K562 (cell line): ENCODE results near the gene TMEM89. TPM values are rescaled to one million over a fixed set of nuclear protein-coding genes. Genes with fewer than 3 reads are reported as not detected.
A peak's percentile ranks its signal among the peaks of the same experiment; 100 is the strongest.

Experiments
- E2F3 ChIP-seq: fragments of 250-450 bp; sonication (Bioruptor Pico); IDR thresholded peaks from 2 replicates; pipeline ENCODE4 v1.4.0; 2020; ENCODE audit warnings: mild to moderate bottlenecking
- EZH2 ChIP-seq: IDR thresholded peaks from 2 replicates; pipeline ENCODE4 v1.6.1; 2012; ENCODE audit warnings: low read depth, mild to moderate bottlenecking, inconsistent platforms, low read length, borderline replicate concordance
- HEY1 ChIP-seq: fragments of 250-450 bp; sonication (Bioruptor Pico); IDR thresholded peaks from 2 replicates; pipeline ENCODE4 v1.5.0; 2020; ENCODE audit warnings: mild to moderate bottlenecking, moderate library complexity, borderline replicate concordance
- MCM7 ChIP-seq, 2 experiments: fragments of 450-650 bp; IDR thresholded peaks; 2 replicates each; pipeline ENCODE4 v1.6.1; 2016 to 2018
- MYNN ChIP-seq, 2 experiments: sonication (generic); formaldehyde crosslinking in 1 of 2; IDR thresholded peaks; 2 replicates each; pipeline versions ENCODE4 v1.5.0 to v1.6.1; 2016 to 2020; ENCODE audit warnings: antibody characterized with exemption in 1 of 2, missing genetic modification reagents in 1 of 2
- POLR2AphosphoS2 ChIP-seq: IDR thresholded peaks from 2 replicates; pipeline ENCODE4 v1.6.1; 2012; ENCODE audit warnings: low read length, improper control_type of control experiment
- RERE ChIP-seq: sonication (generic); formaldehyde crosslinking; IDR thresholded peaks from 2 replicates; pipeline ENCODE4 v1.8.0; 2023; ENCODE audit warnings: missing genetic modification reagents, mild to moderate bottlenecking, borderline replicate concordance
- TCF3 ChIP-seq: sonication (generic); formaldehyde crosslinking; IDR thresholded peaks from 2 replicates; pipeline ENCODE4 v1.4.0; 2020; ENCODE audit warnings: mild to moderate bottlenecking, missing genetic modification reagents
- ZNF174 ChIP-seq: fragments of 250-450 bp; sonication (Bioruptor Pico); IDR thresholded peaks from 2 replicates; pipeline ENCODE4 v1.4.0; 2020; ENCODE audit warnings: mild to moderate bottlenecking
- ZNF197 ChIP-seq: fragments of 200-800 bp; sonication (Bioruptor generic); IDR thresholded peaks from 2 replicates; pipeline ENCODE4 v1.6.1; 2016; ENCODE audit warnings: low read depth, missing genetic modification characterization, missing compliant biosample characterization
- ZNF274 ChIP-seq: IDR thresholded peaks from 2 replicates; pipeline ENCODE4 v1.6.1; 2011; ENCODE audit warnings: low read depth, mild to moderate bottlenecking, low read length, moderate library complexity, borderline replicate concordance
- polyA plus RNA-seq, 8 experiments: library from polyadenylated mRNA; depleted of rRNA in 4 of 8; stranded (reverse) in 5 of 8; unstranded in 3 of 8; fragments of >200 nt; fragmentation: Nextera tagmentation in 2 of 8; fragmentation: Illumina TruSeq in 1 of 8; extraction: Ambion mirVana in 2 of 8; extraction: Trizol in 1 of 8; gene quantifications; 2 replicates each; pipeline versions ENCODE4 v1.2.1 to v1.2.3, GENCODE V29; 2011 to 2014; ENCODE audit warnings: inconsistent platforms in 1 of 8, missing spikeins in 1 of 8
- total RNA-seq, 7 experiments: library from RNA; depleted of rRNA in 6 of 7; stranded (reverse); fragments of >200 nt in 6 of 7; fragmentation: Illumina TruSeq in 2 of 7; extraction: Trizol in 2 of 7; gene quantifications; 2 replicates each; pipeline versions ENCODE4 v1.2.1 to v1.2.3, GENCODE V29; 2011 to 2021; ENCODE audit warnings: low replicate concordance in 1 of 7
- TF ChIP-seq, protein P1 (sequence below): fragments of 450-650 bp; IDR thresholded peaks from 2 replicates; pipeline ENCODE4 v1.6.1; 2016; ENCODE audit warnings: mild to moderate bottlenecking, moderate library complexity

TMEM89 gene
- total and polyA plus RNA-seq, 9 of the 15 experiments (the other 6 are each of a cell fraction or from before 2014, with no cell fraction given) = not detected

DNA sequence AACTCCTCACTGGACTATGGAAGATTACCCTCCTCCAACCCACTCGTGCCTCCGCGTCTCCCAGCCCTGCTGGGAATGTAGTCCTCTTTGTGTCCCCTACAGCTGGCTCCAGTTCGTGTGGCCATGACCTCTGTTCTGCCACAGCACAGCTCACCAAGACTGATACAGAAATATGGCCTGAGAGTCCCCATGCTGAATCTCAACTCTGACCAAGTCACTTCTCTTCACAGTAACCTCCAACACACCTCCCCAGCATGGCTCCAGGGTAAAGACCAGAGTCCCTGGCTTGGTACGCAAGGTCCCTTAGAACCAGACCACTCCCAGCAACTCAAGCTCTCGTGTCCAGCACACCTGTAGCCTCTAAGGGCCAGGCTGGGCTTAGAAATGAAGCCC is 24.2 kb downstream of the TMEM89 start (continued):
- TF ChIP-seq, protein P1, sequence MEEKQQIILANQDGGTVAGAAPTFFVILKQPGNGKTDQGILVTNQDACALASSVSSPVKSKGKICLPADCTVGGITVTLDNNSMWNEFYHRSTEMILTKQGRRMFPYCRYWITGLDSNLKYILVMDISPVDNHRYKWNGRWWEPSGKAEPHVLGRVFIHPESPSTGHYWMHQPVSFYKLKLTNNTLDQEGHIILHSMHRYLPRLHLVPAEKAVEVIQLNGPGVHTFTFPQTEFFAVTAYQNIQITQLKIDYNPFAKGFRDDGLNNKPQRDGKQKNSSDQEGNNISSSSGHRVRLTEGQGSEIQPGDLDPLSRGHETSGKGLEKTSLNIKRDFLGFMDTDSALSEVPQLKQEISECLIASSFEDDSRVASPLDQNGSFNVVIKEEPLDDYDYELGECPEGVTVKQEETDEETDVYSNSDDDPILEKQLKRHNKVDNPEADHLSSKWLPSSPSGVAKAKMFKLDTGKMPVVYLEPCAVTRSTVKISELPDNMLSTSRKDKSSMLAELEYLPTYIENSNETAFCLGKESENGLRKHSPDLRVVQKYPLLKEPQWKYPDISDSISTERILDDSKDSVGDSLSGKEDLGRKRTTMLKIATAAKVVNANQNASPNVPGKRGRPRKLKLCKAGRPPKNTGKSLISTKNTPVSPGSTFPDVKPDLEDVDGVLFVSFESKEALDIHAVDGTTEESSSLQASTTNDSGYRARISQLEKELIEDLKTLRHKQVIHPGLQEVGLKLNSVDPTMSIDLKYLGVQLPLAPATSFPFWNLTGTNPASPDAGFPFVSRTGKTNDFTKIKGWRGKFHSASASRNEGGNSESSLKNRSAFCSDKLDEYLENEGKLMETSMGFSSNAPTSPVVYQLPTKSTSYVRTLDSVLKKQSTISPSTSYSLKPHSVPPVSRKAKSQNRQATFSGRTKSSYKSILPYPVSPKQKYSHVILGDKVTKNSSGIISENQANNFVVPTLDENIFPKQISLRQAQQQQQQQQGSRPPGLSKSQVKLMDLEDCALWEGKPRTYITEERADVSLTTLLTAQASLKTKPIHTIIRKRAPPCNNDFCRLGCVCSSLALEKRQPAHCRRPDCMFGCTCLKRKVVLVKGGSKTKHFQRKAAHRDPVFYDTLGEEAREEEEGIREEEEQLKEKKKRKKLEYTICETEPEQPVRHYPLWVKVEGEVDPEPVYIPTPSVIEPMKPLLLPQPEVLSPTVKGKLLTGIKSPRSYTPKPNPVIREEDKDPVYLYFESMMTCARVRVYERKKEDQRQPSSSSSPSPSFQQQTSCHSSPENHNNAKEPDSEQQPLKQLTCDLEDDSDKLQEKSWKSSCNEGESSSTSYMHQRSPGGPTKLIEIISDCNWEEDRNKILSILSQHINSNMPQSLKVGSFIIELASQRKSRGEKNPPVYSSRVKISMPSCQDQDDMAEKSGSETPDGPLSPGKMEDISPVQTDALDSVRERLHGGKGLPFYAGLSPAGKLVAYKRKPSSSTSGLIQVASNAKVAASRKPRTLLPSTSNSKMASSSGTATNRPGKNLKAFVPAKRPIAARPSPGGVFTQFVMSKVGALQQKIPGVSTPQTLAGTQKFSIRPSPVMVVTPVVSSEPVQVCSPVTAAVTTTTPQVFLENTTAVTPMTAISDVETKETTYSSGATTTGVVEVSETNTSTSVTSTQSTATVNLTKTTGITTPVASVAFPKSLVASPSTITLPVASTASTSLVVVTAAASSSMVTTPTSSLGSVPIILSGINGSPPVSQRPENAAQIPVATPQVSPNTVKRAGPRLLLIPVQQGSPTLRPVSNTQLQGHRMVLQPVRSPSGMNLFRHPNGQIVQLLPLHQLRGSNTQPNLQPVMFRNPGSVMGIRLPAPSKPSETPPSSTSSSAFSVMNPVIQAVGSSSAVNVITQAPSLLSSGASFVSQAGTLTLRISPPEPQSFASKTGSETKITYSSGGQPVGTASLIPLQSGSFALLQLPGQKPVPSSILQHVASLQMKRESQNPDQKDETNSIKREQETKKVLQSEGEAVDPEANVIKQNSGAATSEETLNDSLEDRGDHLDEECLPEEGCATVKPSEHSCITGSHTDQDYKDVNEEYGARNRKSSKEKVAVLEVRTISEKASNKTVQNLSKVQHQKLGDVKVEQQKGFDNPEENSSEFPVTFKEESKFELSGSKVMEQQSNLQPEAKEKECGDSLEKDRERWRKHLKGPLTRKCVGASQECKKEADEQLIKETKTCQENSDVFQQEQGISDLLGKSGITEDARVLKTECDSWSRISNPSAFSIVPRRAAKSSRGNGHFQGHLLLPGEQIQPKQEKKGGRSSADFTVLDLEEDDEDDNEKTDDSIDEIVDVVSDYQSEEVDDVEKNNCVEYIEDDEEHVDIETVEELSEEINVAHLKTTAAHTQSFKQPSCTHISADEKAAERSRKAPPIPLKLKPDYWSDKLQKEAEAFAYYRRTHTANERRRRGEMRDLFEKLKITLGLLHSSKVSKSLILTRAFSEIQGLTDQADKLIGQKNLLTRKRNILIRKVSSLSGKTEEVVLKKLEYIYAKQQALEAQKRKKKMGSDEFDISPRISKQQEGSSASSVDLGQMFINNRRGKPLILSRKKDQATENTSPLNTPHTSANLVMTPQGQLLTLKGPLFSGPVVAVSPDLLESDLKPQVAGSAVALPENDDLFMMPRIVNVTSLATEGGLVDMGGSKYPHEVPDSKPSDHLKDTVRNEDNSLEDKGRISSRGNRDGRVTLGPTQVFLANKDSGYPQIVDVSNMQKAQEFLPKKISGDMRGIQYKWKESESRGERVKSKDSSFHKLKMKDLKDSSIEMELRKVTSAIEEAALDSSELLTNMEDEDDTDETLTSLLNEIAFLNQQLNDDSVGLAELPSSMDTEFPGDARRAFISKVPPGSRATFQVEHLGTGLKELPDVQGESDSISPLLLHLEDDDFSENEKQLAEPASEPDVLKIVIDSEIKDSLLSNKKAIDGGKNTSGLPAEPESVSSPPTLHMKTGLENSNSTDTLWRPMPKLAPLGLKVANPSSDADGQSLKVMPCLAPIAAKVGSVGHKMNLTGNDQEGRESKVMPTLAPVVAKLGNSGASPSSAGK = no peak
- TF ChIP-seq EZH2 = no peak
- no peak for TF ChIP-seq ZNF197 (CRISPR knock-in tag)
- peak; percentile 6; the same call in 1 of the 2 replicates for TF ChIP-seq MYNN (IDR thresholded peaks at IDR 0.05)
- no peak for TF ChIP-seq MYNN (CRISPR knock-in tag; IDR thresholded peaks at IDR 0.05)
- 0 out of 2 replicates have a peak, but pooled peaks have one; percentile 51 for TF ChIP-seq POLR2AphosphoS2
- no peak for TF ChIP-seq HEY1 (CRISPR knock-in tag)
- TF ChIP-seq MCM7 (IDR thresholded peaks at IDR 0.05) = no peak
- no peak for TF ChIP-seq E2F3 (CRISPR knock-in tag)
- no peak for TF ChIP-seq RERE (CRISPR knock-in tag)
- TF ChIP-seq ZNF174 (CRISPR knock-in tag) = no peak
- TF ChIP-seq TCF3 (CRISPR knock-in tag) = no peak
- TF ChIP-seq ZNF274 = no peak
